Measurements from ENCODE around the gene PCDHA8.
"Not testable (repeated sequence)": the region's sequence is repeated elsewhere in the genome, so short reads cannot be mapped to it uniquely, and the experiment has no call there.

Gene PCDHA8

GRCh38 chr5:140840978-140841962 is at the start of gene PCDHA8:
Gene PCDHA8, plus strand, starts transcription at chr5:140841187. Its CDS starts 135 bp downstream, at chr5:140841322.
- no peak for FAIRE-seq

- no peak for FAIRE-seq
These were observed 46.3 kb upstream of the PCDHA8 start, which contains the start of gene PCDHA2 for GRCh38 chr5:140794595-140795258. Gene PCDHA2, plus strand, starts transcription at chr5:140794852.

GRCh38 chr5:140795259-140795641 is 45.7 kb upstream of the PCDHA8 start:
- FAIRE-seq, result no peak

GRCh38 chr5:140796072-140796717 is 44.8 kb upstream of the PCDHA8 start:
- not testable (repeated sequence) for FAIRE-seq

- FAIRE-seq, result no peak
These were observed 44.3 kb upstream of the PCDHA8 start for GRCh38 chr5:140796718-140797095.

- FAIRE-seq, result no peak
These were observed 40.0 kb upstream of the PCDHA8 start, which contains the start of gene PCDHA3 for GRCh38 chr5:140800816-140801493. Gene PCDHA3, plus strand, starts transcription at chr5:140801057.

GRCh38 chr5:140801494-140801841 is 39.5 kb upstream of the PCDHA8 start:
- FAIRE-seq, result no peak

- FAIRE-seq, result not testable (repeated sequence)
These were observed 38.6 kb upstream of the PCDHA8 start for GRCh38 chr5:140802381-140802780.

- FAIRE-seq, result no peak
These were observed 38.2 kb upstream of the PCDHA8 start for GRCh38 chr5:140802781-140803271.

- no peak for FAIRE-seq
These were observed 33.9 kb upstream of the PCDHA8 start, which contains the start of gene PCDHA4 for GRCh38 chr5:140806834-140807775. Gene PCDHA4, plus strand, starts transcription at chr5:140807068.

- FAIRE-seq, result not testable (repeated sequence)
These were observed 32.6 kb upstream of the PCDHA8 start for GRCh38 chr5:140808241-140808888.

- no peak for FAIRE-seq
These were observed 32.1 kb upstream of the PCDHA8 start for GRCh38 chr5:140808889-140809291.

GRCh38 chr5:140821375-140822280 is 19.4 kb upstream of the PCDHA8 start, which contains the start of gene PCDHA5:
Gene PCDHA5, plus strand, starts transcription at chr5:140821613.
- peak; percentile 53 for FAIRE-seq

- FAIRE-seq, result no peak
These were observed 18.7 kb upstream of the PCDHA8 start for GRCh38 chr5:140822281-140822629.

GRCh38 chr5:140822969-140823368 is 18.0 kb upstream of the PCDHA8 start:
- FAIRE-seq, result not testable (repeated sequence)

- no peak for FAIRE-seq
These were observed 17.5 kb upstream of the PCDHA8 start for GRCh38 chr5:140823475-140823874.

- no peak for FAIRE-seq
These were observed 13.2 kb upstream of the PCDHA8 start, which contains the start of gene PCDHA6 for GRCh38 chr5:140827704-140828361. Gene PCDHA6, plus strand, starts transcription at chr5:140827960. Its CDS starts 132 bp downstream, at chr5:140828092.

GRCh38 chr5:140828362-140828737 is 12.6 kb upstream of the PCDHA8 start:
- FAIRE-seq, result no peak
